HEK293T (cell line): Measurements from ENCODE around the gene SCUBE1.

Experiments used
- ARNT ChIP-seq: fragments of 450-650 bp; IDR thresholded peaks from 2 replicates; pipeline ENCODE4 v1.6.1; 2017; ENCODE audit warnings: mild to moderate bottlenecking
- BHLHE40 ChIP-seq: fragments of 450-650 bp; IDR thresholded peaks from 2 replicates; pipeline ENCODE4 v1.6.1; 2016; ENCODE audit warnings: mild to moderate bottlenecking, moderate library complexity, borderline replicate concordance
- ELF4 ChIP-seq: fragments of 450-650 bp; IDR thresholded peaks from 2 replicates; pipeline ENCODE4 v1.6.1; 2017; ENCODE audit warnings: antibody characterized with exemption
- FOXA1 ChIP-seq: fragments of 450-650 bp; IDR thresholded peaks from 2 replicates; pipeline ENCODE4 v1.6.1; 2016; ENCODE audit warnings: mild to moderate bottlenecking
- FOXK2 ChIP-seq: fragments of 450-650 bp; IDR thresholded peaks from 2 replicates; pipeline ENCODE4 v1.6.1; 2016; ENCODE audit warnings: mild to moderate bottlenecking
- FOXM1 ChIP-seq: fragments of 450-650 bp; IDR thresholded peaks from 2 replicates; pipeline ENCODE4 v1.6.1; 2017; ENCODE audit warnings: mild to moderate bottlenecking, borderline replicate concordance
- SP1 ChIP-seq: fragments of 450-650 bp; IDR thresholded peaks from 2 replicates; pipeline ENCODE4 v1.6.1; 2017
- SUZ12 ChIP-seq: fragments of 450-650 bp; IDR thresholded peaks from 2 replicates; pipeline ENCODE4 v1.6.1; 2016; ENCODE audit warnings: mild to moderate bottlenecking
- TARDBP ChIP-seq: fragments of 450-650 bp; IDR thresholded peaks from 2 replicates; pipeline ENCODE4 v1.6.1; 2016
- ZNF384 ChIP-seq: fragments of 450-650 bp; IDR thresholded peaks from 2 replicates; pipeline ENCODE4 v1.6.1; 2016
- TF ChIP-seq, protein P1 (sequence below): fragments of 450-650 bp; IDR thresholded peaks from 2 replicates; pipeline ENCODE4 v1.6.1; 2016

DNA sequence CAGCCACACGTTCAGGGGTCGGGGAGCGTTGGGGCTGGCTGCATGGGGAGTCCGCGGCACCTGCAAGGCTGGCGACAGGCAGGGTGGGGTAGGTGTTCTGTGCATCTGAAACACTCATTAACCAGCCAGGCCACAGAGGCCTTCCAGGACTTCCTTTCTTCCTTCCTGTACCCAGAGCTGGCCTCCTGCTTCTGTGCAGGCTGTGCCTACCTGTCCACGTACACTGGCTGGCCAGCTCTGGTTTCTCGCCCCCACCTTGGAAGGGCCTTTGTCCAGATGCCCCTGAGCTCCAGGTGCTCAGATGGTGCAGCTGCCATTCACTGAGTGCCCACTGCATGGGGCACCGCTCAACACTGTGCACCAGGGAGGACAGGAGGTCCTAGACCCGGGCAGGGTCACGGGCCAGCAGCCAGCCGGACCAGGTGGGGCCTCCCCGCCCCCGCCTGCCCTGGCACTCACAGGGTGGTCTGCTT is 172.1 kb downstream of the SCUBE1 start:
- TF ChIP-seq SUZ12 (no peak), ELF4 (no peak), BHLHE40 (no peak), FOXA1 (no peak), ZNF384 (no peak), SP1 (no peak), FOXK2 (no peak), TARDBP (no peak), ARNT (no peak), FOXM1 (no peak)
- TF ChIP-seq, protein P1, sequence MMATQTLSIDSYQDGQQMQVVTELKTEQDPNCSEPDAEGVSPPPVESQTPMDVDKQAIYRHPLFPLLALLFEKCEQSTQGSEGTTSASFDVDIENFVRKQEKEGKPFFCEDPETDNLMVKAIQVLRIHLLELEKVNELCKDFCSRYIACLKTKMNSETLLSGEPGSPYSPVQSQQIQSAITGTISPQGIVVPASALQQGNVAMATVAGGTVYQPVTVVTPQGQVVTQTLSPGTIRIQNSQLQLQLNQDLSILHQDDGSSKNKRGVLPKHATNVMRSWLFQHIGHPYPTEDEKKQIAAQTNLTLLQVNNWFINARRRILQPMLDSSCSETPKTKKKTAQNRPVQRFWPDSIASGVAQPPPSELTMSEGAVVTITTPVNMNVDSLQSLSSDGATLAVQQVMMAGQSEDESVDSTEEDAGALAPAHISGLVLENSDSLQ, result no peak
